SJSA1 (cell line): Measurements from ENCODE around the gene FAM13A. TPM values are rescaled to one million over a fixed set of nuclear protein-coding genes. Genes with fewer than 3 reads are reported as not detected.

Experiments
- DNase-seq, 2 experiments: peaks; one replicate each; pipeline ENCODE4 v3.0.0-alpha.2; 2015 to 2020; ENCODE audit warnings: low spot score in 2 of 2, low read depth in 1 of 2
- H3K27ac ChIP-seq: fragments of 250-450 bp; sonication (Bioruptor Pico); 2 replicates; pipeline ENCODE4 v1.5.1; 2020; ENCODE audit warnings: mild to moderate bottlenecking, moderate library complexity
- H3K27me3 ChIP-seq: fragments of 250-450 bp; sonication (Bioruptor Pico); replicated peaks from 2 replicates; pipeline ENCODE4 v1.5.1; 2020; ENCODE audit warnings: mild to moderate bottlenecking, moderate library complexity
- H3K36me3 ChIP-seq: fragments of 250-450 bp; sonication (Bioruptor Pico); 2 replicates; pipeline ENCODE4 v1.5.1; 2020; ENCODE audit warnings: mild to moderate bottlenecking
- H3K4me1 ChIP-seq: fragments of 250-450 bp; sonication (Bioruptor Pico); replicated peaks from 2 replicates; pipeline ENCODE4 v1.6.1; 2021; ENCODE audit warnings: mild to moderate bottlenecking
- H3K4me3 ChIP-seq: fragments of 250-450 bp; sonication (Bioruptor Pico); 2 replicates; pipeline ENCODE4 v1.5.1; 2020; ENCODE audit warnings: mild to moderate bottlenecking
- H3K9me3 ChIP-seq: fragments of 250-450 bp; sonication (Bioruptor Pico); replicated peaks from 2 replicates; pipeline ENCODE4 v1.5.1; 2020; ENCODE audit warnings: mild to moderate bottlenecking
- total RNA-seq: library from RNA; depleted of rRNA; stranded (reverse); fragments of >200 nt; shearing (Covaris generic); gene quantifications from 2 replicates; pipeline ENCODE4 v1.2.3, GENCODE V29; 2014

The FAM13A gene
- total RNA-seq, 1 experiment from 2014 or later: 15.2 TPM

DNA sequence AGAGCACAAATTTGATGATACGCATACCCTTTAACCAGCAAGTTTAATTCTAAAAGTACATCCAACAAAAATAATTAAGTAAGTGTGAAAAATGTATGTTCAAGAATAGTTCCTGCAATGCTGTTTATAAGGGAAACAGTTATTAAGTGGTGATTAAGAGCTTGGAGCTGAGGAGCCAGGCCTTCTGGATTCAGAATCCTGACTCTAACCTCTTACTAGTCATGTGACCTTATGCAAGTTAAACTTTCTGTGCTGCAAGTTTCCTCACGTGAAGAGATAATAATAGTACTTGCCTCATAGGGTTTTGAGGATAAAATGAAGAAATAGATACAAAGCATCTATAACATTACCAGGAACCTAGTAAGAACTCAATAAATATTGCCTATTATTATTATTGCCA, 77.7 kb downstream of the FAM13A start:
- Histone ChIP-seq H3K4me3 (no peak overlapping the region), H3K27ac (no peak overlapping the region), H3K9me3 (no peaks in the 10 kb centered on the region), H3K36me3 (no peaks in the 10 kb centered on the region), H3K27me3 (no peaks in the 10 kb centered on the region), H3K4me1 (no peaks in the 10 kb centered on the region)
- no peak for DNase-seq

DNA sequence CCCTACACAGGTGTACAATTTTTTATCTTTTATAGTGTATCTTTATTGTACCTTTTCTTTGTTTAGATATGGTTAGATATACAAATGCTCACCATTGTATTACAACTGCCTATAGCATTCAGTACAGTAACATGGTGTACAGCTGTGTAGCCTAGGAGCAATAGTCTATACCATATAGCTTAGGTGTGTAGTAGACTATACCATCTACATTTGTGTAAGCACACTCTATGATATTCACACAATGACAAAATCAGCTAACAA, 80.3 kb downstream of the FAM13A start:
- Histone ChIP-seq H3K27ac (no peak overlapping the region), H3K36me3 (no peaks in the 10 kb centered on the region), H3K4me1 (no peaks in the 10 kb centered on the region), H3K9me3 (no peaks in the 10 kb centered on the region), H3K27me3 (no peaks in the 10 kb centered on the region), H3K4me3 (no peak overlapping the region)
- no peak for DNase-seq

DNA sequence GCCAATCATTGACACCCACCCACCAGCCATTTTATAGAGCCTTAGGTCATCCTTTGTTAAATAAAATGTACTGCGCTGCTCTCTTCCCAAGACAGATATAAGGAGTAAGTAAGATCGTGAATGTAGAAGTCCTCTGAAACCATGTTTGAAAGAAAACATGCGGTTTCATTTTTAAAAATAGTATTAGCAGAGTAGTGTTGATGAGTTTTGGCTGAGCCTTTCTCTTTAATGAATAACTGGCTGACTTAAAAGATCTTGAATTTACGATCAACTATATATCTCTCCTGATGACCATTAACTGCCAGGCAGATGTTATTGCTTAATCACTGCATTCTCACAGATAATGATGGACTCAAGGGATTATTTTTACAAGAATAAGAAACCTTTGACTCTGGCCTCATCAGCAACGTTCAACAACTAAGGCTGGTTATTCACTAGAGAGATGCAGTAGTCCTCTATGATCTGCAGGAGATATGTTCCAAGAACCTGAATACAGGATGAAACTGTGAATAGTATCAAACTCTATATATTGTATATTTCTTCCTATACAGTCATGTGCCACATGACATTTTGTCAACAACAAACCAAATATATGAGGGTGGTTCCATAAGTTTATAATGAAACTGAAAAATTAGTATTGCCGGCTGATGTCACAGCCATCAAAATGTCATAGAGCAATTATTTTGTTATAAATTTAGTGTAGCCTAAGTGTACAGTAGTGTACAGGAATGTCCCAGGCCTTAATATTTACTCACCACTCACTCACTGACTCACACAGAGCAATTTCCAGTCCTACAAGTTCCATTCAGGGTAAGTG, 80.8 kb downstream of the FAM13A start:
- Histone ChIP-seq H3K27ac (no peak overlapping the region), H3K27me3 (no peaks in the 10 kb centered on the region), H3K4me1 (no peaks in the 10 kb centered on the region), H3K4me3 (no peak overlapping the region), H3K9me3 (no peaks in the 10 kb centered on the region), H3K36me3 (no peaks in the 10 kb centered on the region)
- DNase-seq: no peak

- no peaks in the 10 kb centered on the region for H3K9me3 ChIP-seq
- no peaks in the 10 kb centered on the region for H3K4me1 ChIP-seq
- no peaks in the 10 kb centered on the region for H3K36me3 ChIP-seq
- no peak overlapping the region for H3K4me3 ChIP-seq
- DNase-seq: no peak
- H3K27ac ChIP-seq: no peak overlapping the region
- no peaks in the 10 kb centered on the region for H3K27me3 ChIP-seq
Observed at GRCh38 chr4:88971536-88971935, 85.4 kb downstream of the FAM13A start.

DNA sequence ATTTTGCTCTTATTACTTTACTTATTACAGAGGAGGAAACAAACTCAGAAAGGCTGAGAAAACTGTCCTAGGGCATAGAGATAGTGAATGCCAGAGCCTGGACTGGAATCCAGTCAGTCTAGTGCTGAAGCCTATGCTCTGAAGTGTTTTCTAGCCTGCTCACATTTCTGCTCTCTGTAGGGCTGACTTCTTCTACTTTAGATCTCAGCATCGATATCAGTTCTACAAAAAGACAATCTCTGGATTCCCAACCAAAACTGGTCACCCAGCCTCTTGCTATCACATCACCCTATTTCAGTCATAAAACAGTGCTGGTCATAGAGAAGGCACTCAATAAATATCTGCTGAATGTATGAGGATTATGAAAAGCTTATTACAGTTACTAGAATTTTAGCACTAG, 87.2 kb downstream of the FAM13A start:
- Histone ChIP-seq H3K27ac (no peak overlapping the region), H3K9me3 (no peaks in the 10 kb centered on the region), H3K27me3 (no peaks in the 10 kb centered on the region), H3K4me3 (no peak overlapping the region), H3K36me3 (no peaks in the 10 kb centered on the region), H3K4me1 (no peaks in the 10 kb centered on the region; the same call in 1 of the 2 replicates)
- DNase-seq: no peak

DNA sequence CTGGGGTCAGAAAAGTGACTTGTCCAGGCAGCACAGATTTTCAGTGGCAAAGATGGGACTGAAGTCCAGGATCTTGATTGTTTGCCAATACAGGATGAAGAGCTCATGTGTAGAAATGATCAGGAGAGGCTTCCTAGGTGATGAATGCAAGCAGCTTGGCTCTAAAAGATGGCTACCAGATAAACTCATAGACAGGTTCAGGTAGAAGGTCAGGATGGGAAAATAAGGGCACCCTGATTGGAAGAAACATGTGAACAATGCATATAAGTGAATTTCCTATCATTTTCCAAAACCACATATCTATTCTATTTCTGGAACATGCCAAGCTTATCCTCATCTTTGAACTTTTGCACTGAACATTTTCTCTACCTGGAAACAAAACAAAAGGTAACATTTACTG, 87.7 kb downstream of the FAM13A start:
- Histone ChIP-seq H3K4me3 (no peak overlapping the region), H3K27me3 (no peaks in the 10 kb centered on the region), H3K36me3 (no peaks in the 10 kb centered on the region), H3K27ac (no peak overlapping the region), H3K4me1 (no peaks in the 10 kb centered on the region; the same call in 1 of the 2 replicates), H3K9me3 (no peaks in the 10 kb centered on the region)
- no peak for DNase-seq

GRCh38 chr4:88967883-88968331, 89.1 kb downstream of the FAM13A start:
- Histone ChIP-seq H3K27ac (no peak overlapping the region), H3K4me1 (peaks cover 10% of the 10 kb centered on the region), H3K36me3 (no peaks in the 10 kb centered on the region), H3K9me3 (no peaks in the 10 kb centered on the region), H3K27me3 (no peaks in the 10 kb centered on the region), H3K4me3 (no peak overlapping the region)
- DNase-seq: no peak

GRCh38 chr4:88965053-88965452, 91.9 kb downstream of the FAM13A start:
- H3K4me1 ChIP-seq: peaks cover 10% of the 10 kb centered on the region
- H3K27ac ChIP-seq: no peak overlapping the region
- H3K9me3 ChIP-seq: no peaks in the 10 kb centered on the region
- DNase-seq: no peak
- H3K27me3 ChIP-seq: no peaks in the 10 kb centered on the region
- H3K4me3 ChIP-seq: no peak overlapping the region
- no peaks in the 10 kb centered on the region for H3K36me3 ChIP-seq

DNA sequence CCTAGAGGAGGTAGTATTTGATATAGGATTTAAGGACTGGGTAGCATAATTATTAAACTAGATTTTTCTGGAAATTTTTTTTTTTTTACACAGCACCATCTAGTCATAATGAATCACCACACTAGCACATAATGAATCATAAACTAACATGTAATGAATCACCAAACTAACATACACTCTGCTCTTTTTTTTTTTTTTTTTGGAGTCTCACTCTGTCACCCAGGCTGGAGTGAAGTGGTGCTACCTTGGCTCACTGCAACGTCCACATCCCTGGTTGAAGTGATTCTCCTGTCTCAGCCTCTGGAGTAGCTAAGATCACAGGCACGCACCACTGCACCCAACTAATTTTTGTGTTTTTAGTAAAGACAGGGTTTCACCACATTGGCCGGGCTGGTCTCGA, 92.5 kb downstream of the FAM13A start:
- DNase-seq: peak in 1 of 2 experiments; percentile 29
- Histone ChIP-seq H3K36me3 (no peaks in the 10 kb centered on the region), H3K9me3 (no peaks in the 10 kb centered on the region), H3K27ac (peak overlapping the region; percentile 31), H3K4me1 (peaks cover 10% of the 10 kb centered on the region), H3K27me3 (no peaks in the 10 kb centered on the region), H3K4me3 (no peak overlapping the region)

DNA sequence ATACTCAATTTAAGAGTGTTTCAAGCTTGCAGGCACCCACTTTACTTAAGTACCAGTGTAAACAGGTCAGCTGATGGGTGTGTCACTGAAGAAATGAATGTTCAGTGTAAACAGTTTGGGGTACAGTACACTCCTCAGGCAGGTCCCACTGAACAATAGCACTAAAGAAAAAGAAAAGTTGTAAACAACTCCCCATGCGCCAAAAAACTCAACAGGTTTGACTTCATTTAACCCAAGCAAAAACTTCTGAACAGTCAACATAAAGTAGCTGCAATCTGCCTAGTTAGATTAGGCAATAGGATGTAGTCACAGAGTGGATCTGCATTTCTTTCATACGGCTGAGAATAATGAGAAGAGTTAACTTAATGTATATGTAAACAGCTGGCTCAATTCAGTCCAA, 93.2 kb downstream of the FAM13A start:
- Histone ChIP-seq H3K27me3 (no peaks in the 10 kb centered on the region), H3K9me3 (no peaks in the 10 kb centered on the region), H3K27ac (peak overlapping the region; percentile 31), H3K4me1 (peaks cover 10% of the 10 kb centered on the region), H3K36me3 (no peaks in the 10 kb centered on the region), H3K4me3 (no peak overlapping the region)
- DNase-seq: peak in 1 of 2 experiments; percentile 33

DNA sequence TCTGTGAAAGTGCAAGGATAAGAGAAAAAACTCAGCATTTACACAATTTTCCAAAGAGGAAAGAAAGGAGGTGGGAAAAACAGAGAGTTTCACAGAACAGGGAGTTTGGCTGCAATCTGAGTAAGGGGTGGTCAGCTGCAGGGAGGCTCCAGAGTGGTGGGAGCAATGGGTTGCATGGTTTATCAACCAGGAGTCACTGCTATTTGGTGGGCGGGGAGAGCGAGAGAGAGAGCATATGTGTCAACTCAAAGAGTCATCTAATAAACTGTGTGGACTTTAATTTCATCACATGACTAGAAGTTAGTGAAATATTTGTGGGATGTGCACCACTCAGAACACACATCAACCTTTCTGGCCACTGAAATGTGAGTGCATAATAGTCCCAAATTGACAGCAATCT, 94.6 kb downstream of the FAM13A start:
- H3K27ac ChIP-seq: no peak overlapping the region
- peaks cover 10% of the 10 kb centered on the region for H3K4me1 ChIP-seq
- H3K36me3 ChIP-seq: no peaks in the 10 kb centered on the region
- no peak overlapping the region for H3K4me3 ChIP-seq
- DNase-seq: no peak
- no peaks in the 10 kb centered on the region for H3K9me3 ChIP-seq
- no peaks in the 10 kb centered on the region for H3K27me3 ChIP-seq

GRCh38 chr4:88960576-88960975, 96.4 kb downstream of the FAM13A start:
- Histone ChIP-seq H3K36me3 (no peaks in the 10 kb centered on the region), H3K9me3 (no peaks in the 10 kb centered on the region), H3K27ac (no peak overlapping the region), H3K27me3 (no peaks in the 10 kb centered on the region), H3K4me1 (peaks cover 10% of the 10 kb centered on the region), H3K4me3 (no peak overlapping the region)
- no peak for DNase-seq

DNA sequence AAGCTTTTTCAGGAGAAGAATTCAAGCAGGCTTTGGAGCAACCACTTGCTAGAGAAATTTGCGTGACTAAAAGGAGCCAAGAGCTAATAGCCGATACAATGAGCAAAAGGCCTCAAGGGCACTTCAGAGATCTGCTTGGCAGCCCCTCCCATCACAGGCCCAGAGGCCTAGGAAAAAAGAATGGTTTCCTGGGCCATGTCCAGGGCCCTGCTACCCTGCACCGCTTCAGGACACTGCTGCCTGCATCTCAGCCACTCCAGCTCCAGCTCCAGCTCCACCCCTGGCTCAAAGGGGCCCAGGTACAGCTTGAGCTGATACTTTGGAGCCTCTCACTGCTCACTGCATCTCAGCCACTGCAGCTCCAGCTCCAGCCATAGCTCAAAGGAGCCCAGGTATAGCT, 98.9 kb downstream of the FAM13A start:
- no peak overlapping the region for H3K27ac ChIP-seq

GRCh38 chr4:88957570-88957969, 99.4 kb downstream of the FAM13A start:
- Histone ChIP-seq H3K4me3 (no peak overlapping the region), H3K9me3 (no peaks in the 10 kb centered on the region), H3K36me3 (no peaks in the 10 kb centered on the region), H3K4me1 (no peaks in the 10 kb centered on the region; the same call in 1 of the 2 replicates), H3K27ac (no peak overlapping the region), H3K27me3 (no peaks in the 10 kb centered on the region)
- no peak for DNase-seq

More for the DNA sequence above, 98.9 kb downstream of the FAM13A start:
- Histone ChIP-seq H3K9me3 (no peaks in the 10 kb centered on the region), H3K36me3 (no peaks in the 10 kb centered on the region), H3K27me3 (no peaks in the 10 kb centered on the region), H3K4me3 (no peak overlapping the region), H3K4me1 (no peaks in the 10 kb centered on the region; the same call in 1 of the 2 replicates)
- DNase-seq: no peak
